ENCODE results near the gene ROBO2.

Gene ROBO2

GRCh38 chr3:77139624-77140023, 99.7 kb downstream of the ROBO2 start:
- CTCF ChIA-PET = no interaction called here
- H3K27ac ChIP-seq (ENCODE audit: extremely low read depth, low read depth, low read length) = no peak overlapping the region
- H3K36me3 ChIP-seq (ENCODE audit: control insufficient read depth in 2 of 2, insufficient read depth in 1 of 2, low read length in 2 of 2) = no peaks in the 10 kb centered on the region
- H3K9me3 ChIP-seq (ENCODE audit: control insufficient read depth, insufficient read depth, low read depth, low read length) = no peaks in the 10 kb centered on the region
- peak; percentile 57 for TF ChIP-seq REST (tag by site-specific recombination; IDR thresholded peaks at IDR 0.05)
- TF ChIP-seq ZBTB44 (tag by site-specific recombination; IDR thresholded peaks at IDR 0.05) = no peak
- TF ChIP-seq ZNF133 (tag by site-specific recombination; IDR thresholded peaks at IDR 0.05) = no peak
- H3K4me1 ChIP-seq (ENCODE audit: control insufficient read depth, insufficient read depth, low read length) = no peaks in the 10 kb centered on the region
- no peak overlapping the region for H3K4me3 ChIP-seq (ENCODE audit: low read depth, low read length)
- POLR2A ChIA-PET = no interaction called here

GRCh38 chr3:77141423-77141822, 101.5 kb downstream of the ROBO2 start:
- no peaks in the 10 kb centered on the region for H3K36me3 ChIP-seq (ENCODE audit: control insufficient read depth in 2 of 2, insufficient read depth in 1 of 2, low read length in 2 of 2)
- no peak overlapping the region for H3K4me3 ChIP-seq (ENCODE audit: low read depth, low read length)
- POLR2A ChIA-PET = no interaction called here
- no peak overlapping the region for H3K27ac ChIP-seq (ENCODE audit: extremely low read depth, low read depth, low read length)
- CTCF ChIA-PET = no interaction called here
- H3K9me3 ChIP-seq (ENCODE audit: control insufficient read depth, insufficient read depth, low read depth, low read length) = no peaks in the 10 kb centered on the region
- no peaks in the 10 kb centered on the region for H3K4me1 ChIP-seq (ENCODE audit: control insufficient read depth, insufficient read depth, low read length)
- TF ChIP-seq ZNF792 (tag by site-specific recombination; IDR thresholded peaks at IDR 0.05) = no peak
- no peak for TF ChIP-seq ZNF184 (tag by site-specific recombination; IDR thresholded peaks at IDR 0.05)
- TF ChIP-seq ZNF555 (tag by site-specific recombination; conservative IDR thresholded peaks at IDR 0.05) = no peak
- TF ChIP-seq, protein P1, sequence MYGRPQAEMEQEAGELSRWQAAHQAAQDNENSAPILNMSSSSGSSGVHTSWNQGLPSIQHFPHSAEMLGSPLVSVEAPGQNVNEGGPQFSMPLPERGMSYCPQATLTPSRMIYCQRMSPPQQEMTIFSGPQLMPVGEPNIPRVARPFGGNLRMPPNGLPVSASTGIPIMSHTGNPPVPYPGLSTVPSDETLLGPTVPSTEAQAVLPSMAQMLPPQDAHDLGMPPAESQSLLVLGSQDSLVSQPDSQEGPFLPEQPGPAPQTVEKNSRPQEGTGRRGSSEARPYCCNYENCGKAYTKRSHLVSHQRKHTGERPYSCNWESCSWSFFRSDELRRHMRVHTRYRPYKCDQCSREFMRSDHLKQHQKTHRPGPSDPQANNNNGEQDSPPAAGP (tag by site-specific recombination; IDR thresholded peaks at IDR 0.05) = no peak
- no peak for TF ChIP-seq MYNN (tag by site-specific recombination; IDR thresholded peaks at IDR 0.05; ENCODE audit: borderline replicate concordance)
- TF ChIP-seq, protein P2, sequence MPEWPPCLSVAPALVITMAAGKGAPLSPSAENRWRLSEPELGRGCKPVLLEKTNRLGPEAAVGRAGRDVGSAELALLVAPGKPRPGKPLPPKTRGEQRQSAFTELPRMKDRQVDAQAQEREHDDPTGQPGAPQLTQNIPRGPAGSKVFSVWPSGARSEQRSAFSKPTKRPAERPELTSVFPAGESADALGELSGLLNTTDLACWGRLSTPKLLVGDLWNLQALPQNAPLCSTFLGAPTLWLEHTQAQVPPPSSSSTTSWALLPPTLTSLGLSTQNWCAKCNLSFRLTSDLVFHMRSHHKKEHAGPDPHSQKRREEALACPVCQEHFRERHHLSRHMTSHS (tag by site-specific recombination; IDR thresholded peaks at IDR 0.05) = no peak
- TF ChIP-seq SALL2 (tag by site-specific recombination; IDR thresholded peaks at IDR 0.05; ENCODE audit: borderline replicate concordance) = no peak
- TF ChIP-seq, protein P3, sequence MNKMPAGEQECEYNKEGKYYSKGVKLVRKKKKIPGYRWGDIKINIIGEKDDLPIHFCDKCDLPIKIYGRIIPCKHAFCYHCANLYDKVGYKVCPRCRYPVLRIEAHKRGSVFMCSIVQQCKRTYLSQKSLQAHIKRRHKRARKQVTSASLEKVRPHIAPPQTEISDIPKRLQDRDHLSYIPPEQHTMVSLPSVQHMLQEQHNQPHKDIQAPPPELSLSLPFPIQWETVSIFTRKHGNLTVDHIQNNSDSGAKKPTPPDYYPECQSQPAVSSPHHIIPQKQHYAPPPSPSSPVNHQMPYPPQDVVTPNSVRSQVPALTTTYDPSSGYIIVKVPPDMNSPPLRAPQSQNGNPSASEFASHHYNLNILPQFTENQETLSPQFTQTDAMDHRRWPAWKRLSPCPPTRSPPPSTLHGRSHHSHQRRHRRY (tag by site-specific recombination; IDR thresholded peaks at IDR 0.05) = no peak
- no peak for TF ChIP-seq ZNF433 (tag by site-specific recombination; IDR thresholded peaks at IDR 0.05; ENCODE audit: low read depth)
- TF ChIP-seq YY1 (tag by site-specific recombination; IDR thresholded peaks at IDR 0.05) = no peak
- no peak for TF ChIP-seq ZBTB8A (tag by site-specific recombination; IDR thresholded peaks at IDR 0.05)
- no peak for TF ChIP-seq ZNF600 (tag by site-specific recombination; IDR thresholded peaks at IDR 0.05)
- TF ChIP-seq, protein P4, sequence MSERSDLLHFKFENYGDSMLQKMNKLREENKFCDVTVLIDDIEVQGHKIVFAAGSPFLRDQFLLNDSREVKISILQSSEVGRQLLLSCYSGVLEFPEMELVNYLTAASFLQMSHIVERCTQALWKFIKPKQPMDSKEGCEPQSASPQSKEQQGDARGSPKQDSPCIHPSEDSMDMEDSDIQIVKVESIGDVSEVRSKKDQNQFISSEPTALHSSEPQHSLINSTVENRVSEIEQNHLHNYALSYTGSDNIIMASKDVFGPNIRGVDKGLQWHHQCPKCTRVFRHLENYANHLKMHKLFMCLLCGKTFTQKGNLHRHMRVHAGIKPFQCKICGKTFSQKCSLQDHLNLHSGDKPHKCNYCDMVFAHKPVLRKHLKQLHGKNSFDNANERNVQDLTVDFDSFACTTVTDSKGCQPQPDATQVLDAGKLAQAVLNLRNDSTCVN (tag by site-specific recombination; optimal IDR thresholded peaks at IDR 0.05) = no peak
- TF ChIP-seq ZNF624 (tag by site-specific recombination; IDR thresholded peaks at IDR 0.05) = no peak
- no peak for TF ChIP-seq ZNF24 (tag by site-specific recombination; IDR thresholded peaks at IDR 0.05)

All from HEK293 (cell line).